ENCODE data around the gene RNF220. TPM values are rescaled to one million over a fixed set of nuclear protein-coding genes. Genes with fewer than 3 reads are reported as not detected.
A peak's percentile ranks its signal among the peaks of the same experiment; 100 is the strongest.

The RNF220 gene
- total and polyA plus RNA-seq, 9 of the 15 experiments (the other 6 are each of a cell fraction or from before 2014, with no cell fraction given) = 5.1 to 117 (median 66.9) TPM

DNA sequence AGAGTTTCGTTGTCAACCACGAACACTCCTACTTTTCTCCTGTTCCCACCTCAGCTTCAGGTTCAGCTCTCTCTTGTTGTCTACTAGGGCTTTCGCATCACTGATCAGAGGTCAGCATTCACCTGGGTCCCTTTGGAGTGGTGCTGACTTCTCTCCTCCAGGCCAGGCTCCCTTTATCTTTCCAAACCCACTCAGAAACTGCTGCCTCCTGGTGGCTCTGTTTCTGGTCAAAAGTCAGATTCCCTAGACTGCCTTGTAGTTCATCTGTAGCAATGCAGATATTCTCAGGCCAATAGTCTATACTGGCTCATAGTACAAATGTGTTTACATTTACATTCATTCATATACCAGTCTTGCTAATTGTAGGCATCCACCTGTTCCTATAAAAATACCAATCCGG, 43.6 kb upstream of the RNF220 start:
- BruUV-seq (replicated peaks) = no TSS peak
- FAIRE-seq = peak; percentile 44
- Histone ChIP-seq H3K4me2 (ENCODE audit: insufficient read depth, low read length) (no peak overlapping the region), H3K9ac (ENCODE audit: insufficient read depth in 1 of 2, low read depth in 2 of 2, low read length in 2 of 2) (no peak overlapping the region), H3K36me3 (ENCODE audit: control insufficient read depth, insufficient read depth, low read length) (no peaks in the 10 kb centered on the region), H3K27ac (ENCODE audit: extremely low read depth, low read depth, low read length) (no peak overlapping the region), H4K20me1 (replicated peaks; ENCODE audit: control insufficient read depth, insufficient read depth, low read length) (no peaks in the 10 kb centered on the region), H3K9me3 (replicated peaks; ENCODE audit: control insufficient read depth, insufficient read depth, low read depth, low read length) (no peaks in the 10 kb centered on the region), H3K9me1 (ENCODE audit: control insufficient read depth, insufficient read depth, low read length) (no peaks in the 10 kb centered on the region), H2AFZ (ENCODE audit: low read depth, low read length) (no peak overlapping the region), H3K4me3 (no peak overlapping the region), H3K4me1 (replicated peaks in 1 of 2; ENCODE audit: control insufficient read depth in 2 of 2, insufficient read depth in 2 of 2, low read length in 2 of 2) (peaks cover 0 to 2% of the 10 kb centered on the region in 2 experiments; a peak in 1 of 5 replicates), H3K79me2 (ENCODE audit: control insufficient read depth, insufficient read depth, low read length) (no peaks in the 10 kb centered on the region), H3K27me3 (ENCODE audit: control insufficient read depth in 2 of 2, insufficient read depth in 2 of 2, low read length in 2 of 2) (peaks cover 12 to 29% of the 10 kb centered on the region in 2 experiments; a peak in 4 of 5 replicates)
- intact Hi-C loops (cut with micrococcal nuclease) = no loop called here
- in situ Hi-C loops (cut with MboI) = no loop called here
- WGBS (ENCODE audit: insufficient coverage, low coverage, missing lambda C conversion rate) = 11% methylated on average over 4 of the region's 4 CpGs
- CTCF ChIA-PET (ENCODE audit: low intra/inter-chr PET ratio) = no interaction called here
- POLR2A ChIA-PET = interaction anchor here (0.9 kb wide), 1 partner anchor 12 kb away, joined by 3 read pairs; no protein-coding TSS in a partner anchor
- peak; percentile 77 for ATAC-seq
- DNase-seq (ENCODE audit: extremely low read depth in 1 of 4, low spot score in 3 of 4) = peak; percentile 28 to 44 (median 30)
- TF ChIP-seq PML (IDR thresholded peaks at IDR 0.05; ENCODE audit: low read length) (no peak), POLR2AphosphoS5 (IDR thresholded peaks at IDR 0.05; ENCODE audit: control insufficient read depth, insufficient read depth, low read depth, low read length) (no peak), GABPB1 (CRISPR knock-in tag; IDR thresholded peaks at IDR 0.05) (no peak), RAD21 (CRISPR knock-in tag; conservative IDR thresholded peaks at IDR 0.05 in 1 of 2, IDR thresholded peaks at IDR 0.05 in 1 of 2) (peak in 1 of 2 experiments; percentile 48; a peak in 2 of 4 replicates)
- TF ChIP-seq, protein P1, sequence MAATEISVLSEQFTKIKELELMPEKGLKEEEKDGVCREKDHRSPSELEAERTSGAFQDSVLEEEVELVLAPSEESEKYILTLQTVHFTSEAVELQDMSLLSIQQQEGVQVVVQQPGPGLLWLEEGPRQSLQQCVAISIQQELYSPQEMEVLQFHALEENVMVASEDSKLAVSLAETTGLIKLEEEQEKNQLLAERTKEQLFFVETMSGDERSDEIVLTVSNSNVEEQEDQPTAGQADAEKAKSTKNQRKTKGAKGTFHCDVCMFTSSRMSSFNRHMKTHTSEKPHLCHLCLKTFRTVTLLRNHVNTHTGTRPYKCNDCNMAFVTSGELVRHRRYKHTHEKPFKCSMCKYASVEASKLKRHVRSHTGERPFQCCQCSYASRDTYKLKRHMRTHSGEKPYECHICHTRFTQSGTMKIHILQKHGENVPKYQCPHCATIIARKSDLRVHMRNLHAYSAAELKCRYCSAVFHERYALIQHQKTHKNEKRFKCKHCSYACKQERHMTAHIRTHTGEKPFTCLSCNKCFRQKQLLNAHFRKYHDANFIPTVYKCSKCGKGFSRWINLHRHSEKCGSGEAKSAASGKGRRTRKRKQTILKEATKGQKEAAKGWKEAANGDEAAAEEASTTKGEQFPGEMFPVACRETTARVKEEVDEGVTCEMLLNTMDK (IDR thresholded peaks at IDR 0.05; ENCODE audit: borderline replicate concordance, insufficient read depth, low read depth, low read length, poor library complexity, severe bottlenecking) = peak; percentile 38
- TF ChIP-seq, protein P2, sequence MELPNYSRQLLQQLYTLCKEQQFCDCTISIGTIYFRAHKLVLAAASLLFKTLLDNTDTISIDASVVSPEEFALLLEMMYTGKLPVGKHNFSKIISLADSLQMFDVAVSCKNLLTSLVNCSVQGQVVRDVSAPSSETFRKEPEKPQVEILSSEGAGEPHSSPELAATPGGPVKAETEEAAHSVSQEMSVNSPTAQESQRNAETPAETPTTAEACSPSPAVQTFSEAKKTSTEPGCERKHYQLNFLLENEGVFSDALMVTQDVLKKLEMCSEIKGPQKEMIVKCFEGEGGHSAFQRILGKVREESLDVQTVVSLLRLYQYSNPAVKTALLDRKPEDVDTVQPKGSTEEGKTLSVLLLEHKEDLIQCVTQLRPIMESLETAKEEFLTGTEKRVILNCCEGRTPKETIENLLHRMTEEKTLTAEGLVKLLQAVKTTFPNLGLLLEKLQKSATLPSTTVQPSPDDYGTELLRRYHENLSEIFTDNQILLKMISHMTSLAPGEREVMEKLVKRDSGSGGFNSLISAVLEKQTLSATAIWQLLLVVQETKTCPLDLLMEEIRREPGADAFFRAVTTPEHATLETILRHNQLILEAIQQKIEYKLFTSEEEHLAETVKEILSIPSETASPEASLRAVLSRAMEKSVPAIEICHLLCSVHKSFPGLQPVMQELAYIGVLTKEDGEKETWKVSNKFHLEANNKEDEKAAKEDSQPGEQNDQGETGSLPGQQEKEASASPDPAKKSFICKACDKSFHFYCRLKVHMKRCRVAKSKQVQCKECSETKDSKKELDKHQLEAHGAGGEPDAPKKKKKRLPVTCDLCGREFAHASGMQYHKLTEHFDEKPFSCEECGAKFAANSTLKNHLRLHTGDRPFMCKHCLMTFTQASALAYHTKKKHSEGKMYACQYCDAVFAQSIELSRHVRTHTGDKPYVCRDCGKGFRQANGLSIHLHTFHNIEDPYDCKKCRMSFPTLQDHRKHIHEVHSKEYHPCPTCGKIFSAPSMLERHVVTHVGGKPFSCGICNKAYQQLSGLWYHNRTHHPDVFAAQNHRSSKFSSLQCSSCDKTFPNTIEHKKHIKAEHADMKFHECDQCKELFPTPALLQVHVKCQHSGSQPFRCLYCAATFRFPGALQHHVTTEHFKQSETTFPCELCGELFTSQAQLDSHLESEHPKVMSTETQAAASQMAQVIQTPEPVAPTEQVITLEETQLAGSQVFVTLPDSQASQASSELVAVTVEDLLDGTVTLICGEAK (IDR thresholded peaks at IDR 0.05) = no peak
- TF ChIP-seq, protein P2 (CRISPR knock-in tag; IDR thresholded peaks at IDR 0.05) = no peak

Data from K562 (cell line).